Kidney tubule cell (primary cell): ENCODE results near the gene ARHGEF10L.

Source experiments
- DNase-seq: peaks from one replicate; pipeline ENCODE4 v3.0.0-alpha.2; 2018; ENCODE audit warnings: low spot score

The ARHGEF10L gene

GRCh38 chr1:17661546-17662157 lies 122.2 kb downstream of the ARHGEF10L start:
- DNase-seq: peak; percentile 53

DNA sequence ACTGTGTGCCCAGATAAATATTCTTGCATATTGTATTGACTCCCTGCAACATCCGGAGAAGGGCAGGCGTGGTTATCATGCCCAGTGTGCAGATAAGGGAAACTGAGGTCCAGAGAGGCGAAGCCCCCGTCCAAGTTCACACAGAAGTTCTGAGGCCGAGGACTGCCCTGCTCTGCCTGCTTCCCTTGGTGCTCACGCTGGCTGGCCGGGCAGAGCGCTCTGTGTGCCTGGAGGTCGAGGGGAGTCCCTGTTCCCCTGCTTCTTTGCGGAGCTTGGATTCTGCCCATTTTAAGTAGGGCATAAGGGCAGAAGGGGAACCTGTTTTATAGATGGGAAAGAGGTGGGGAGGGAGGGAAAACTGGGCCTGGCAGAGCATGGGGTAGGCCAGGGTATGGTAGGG lies 122.8 kb downstream of the ARHGEF10L start:
- no peak for DNase-seq

DNA sequence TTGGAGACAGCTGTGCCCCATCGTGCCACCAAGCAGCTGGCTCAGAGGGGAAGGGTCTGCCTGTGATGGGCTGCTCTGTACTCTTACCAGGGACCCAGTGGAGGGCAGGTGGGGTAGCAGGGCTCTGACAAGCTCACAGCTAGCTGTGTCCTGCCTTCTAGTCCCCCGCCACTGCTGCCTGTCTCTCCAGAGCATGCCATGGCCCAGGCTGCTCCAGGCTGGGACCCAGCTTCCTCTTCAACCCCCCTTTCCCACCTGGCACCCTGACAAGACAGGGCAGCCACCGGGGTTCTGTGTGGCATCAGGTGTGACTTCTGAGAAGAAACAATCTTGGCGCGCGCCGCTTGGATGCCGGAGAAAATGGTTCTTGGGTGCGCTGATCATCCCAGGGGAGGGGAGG lies 123.3 kb downstream of the ARHGEF10L start:
- DNase-seq: no peak

DNA sequence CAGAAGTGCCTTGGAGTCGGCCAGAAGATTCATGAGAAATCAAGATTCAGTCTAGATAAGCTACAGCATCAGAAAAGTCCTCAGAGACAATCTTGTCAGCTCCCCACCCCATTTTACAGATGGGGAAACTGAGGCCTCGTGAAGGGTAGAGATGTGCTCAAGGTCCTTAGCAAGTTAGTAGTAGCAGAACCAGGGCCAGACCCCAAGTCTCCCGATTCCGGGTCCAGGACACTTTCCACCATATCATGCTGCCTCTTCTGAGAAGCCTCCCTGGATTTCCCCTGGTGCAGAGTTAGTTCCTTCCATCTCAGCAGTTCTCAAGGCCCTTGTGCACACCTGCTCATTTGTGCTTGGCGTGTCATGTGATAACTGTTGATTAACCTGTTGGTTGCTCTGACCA lies 124.1 kb downstream of the ARHGEF10L start:
- no peak for DNase-seq

GRCh38 chr1:17664322-17664721 lies 124.8 kb downstream of the ARHGEF10L start:
- no peak for DNase-seq

DNA sequence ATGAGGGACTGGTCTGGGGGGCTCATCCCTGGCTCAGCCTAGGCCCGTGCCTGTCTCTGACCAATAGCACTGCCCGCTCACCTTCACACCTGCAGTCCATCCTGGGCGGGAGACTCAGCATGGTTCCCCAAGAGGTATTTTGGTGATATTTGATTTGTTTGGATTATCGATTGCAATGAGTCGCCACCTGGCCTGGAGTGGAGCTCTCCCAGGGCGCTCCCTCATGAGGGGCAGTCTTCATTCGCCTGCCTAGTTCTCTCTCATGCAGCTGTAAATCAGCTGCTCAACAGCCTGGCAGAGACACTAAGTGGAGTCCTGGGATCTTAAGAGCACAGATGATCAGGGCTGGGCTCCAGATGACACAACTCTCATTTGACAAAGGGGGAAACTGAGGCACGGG lies 125.6 kb downstream of the ARHGEF10L start:
- DNase-seq: no peak

GRCh38 chr1:17665950-17666720 lies 126.6 kb downstream of the ARHGEF10L start:
- peak; percentile 17 for DNase-seq

GRCh38 chr1:17667641-17668040 lies 128.1 kb downstream of the ARHGEF10L start:
- DNase-seq: no peak

GRCh38 chr1:17668195-17668594 lies 128.7 kb downstream of the ARHGEF10L start:
- DNase-seq: no peak

GRCh38 chr1:17668624-17669175 lies 129.2 kb downstream of the ARHGEF10L start:
- no peak for DNase-seq

- no peak for DNase-seq
These were observed 129.8 kb downstream of the ARHGEF10L start for GRCh38 chr1:17669305-17669704.

- DNase-seq: no peak
These were observed 130.5 kb downstream of the ARHGEF10L start for GRCh38 chr1:17669866-17670451.

DNA sequence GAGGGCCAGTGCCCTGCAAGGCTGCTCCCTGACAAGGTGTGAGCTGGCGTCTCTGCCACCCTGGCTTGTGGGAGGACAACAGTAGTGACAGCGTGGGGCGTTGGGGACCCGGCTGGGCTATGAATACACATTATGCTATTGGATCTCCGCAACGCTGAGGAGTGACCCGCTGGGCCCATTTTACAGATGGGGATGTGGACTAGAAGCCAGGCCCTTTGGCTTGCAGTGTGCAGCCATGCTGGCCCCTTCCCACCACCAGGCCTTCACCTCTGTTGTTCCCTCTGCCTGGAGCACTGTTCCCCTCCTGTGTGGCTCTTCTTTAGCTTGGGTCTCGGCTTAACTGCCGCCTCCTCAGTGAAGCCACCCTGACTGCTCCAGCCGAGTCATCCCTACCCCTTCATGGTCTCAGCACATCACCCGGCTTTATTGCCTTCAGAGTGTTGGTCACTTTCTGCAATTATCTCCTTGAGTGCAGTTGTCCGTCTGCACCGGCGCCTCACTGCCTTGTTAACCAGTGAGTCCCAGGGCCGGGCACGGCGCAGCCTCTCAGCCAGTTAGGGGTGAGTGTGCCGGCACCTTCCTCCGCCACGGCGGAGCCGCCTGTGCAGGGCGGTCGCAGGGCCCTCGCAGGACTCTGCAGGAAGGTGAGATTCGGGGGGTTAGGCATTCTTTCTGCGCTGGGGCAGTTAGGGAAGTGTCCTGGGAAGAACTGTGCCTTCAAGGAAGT lies 131.3 kb downstream of the ARHGEF10L start:
- DNase-seq: no peak

DNA sequence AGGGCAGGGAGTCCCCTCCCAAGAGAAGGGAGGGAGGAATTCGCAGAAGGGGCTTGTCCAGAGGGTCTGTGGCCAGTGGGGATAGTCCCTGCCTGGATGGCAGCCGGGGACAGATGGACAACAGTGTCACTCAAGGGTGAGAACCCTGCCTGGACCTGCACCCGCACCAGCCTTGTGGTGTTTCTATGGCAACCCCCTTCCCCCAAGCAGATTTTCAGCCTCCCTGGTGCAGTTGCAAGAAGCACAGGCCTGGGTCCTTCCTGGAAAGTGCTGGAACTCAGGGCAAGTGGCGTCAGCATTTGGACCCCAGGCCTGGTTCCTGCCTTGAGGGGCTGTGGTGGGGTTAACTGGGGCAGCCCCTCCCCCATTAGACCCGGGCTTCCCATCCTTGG lies 131.8 kb downstream of the ARHGEF10L start:
- DNase-seq: no peak

- peak; percentile 29 for DNase-seq
These were observed 132.2 kb downstream of the ARHGEF10L start for GRCh38 chr1:17671741-17672140.

DNA sequence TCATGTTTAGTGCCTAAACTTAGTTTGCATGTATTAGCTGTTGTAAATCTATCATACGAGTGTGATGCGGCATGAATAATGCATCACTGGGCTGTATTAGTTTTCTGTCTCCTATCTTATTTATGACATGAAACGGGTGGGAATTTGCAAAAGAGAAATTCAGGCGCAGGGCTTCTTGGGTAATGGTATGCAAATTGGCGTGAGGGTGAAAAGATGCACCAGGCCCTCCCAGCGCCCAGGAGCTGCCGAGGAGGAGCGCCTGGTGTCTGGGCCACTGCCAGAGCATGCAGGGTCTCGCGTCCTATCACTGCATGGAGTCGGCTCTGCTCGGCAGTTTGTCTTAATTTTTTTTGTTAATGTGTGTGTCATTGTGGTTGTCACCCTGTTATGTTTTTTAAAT lies 132.7 kb downstream of the ARHGEF10L start:
- DNase-seq: no peak

GRCh38 chr1:17673329-17674072 lies 134.0 kb downstream of the ARHGEF10L start:
- DNase-seq: no peak

- DNase-seq: no peak
These were observed 135.4 kb downstream of the ARHGEF10L start for GRCh38 chr1:17674726-17675500.

- DNase-seq: no peak
These were observed 136.2 kb downstream of the ARHGEF10L start for GRCh38 chr1:17675744-17676143.

DNA sequence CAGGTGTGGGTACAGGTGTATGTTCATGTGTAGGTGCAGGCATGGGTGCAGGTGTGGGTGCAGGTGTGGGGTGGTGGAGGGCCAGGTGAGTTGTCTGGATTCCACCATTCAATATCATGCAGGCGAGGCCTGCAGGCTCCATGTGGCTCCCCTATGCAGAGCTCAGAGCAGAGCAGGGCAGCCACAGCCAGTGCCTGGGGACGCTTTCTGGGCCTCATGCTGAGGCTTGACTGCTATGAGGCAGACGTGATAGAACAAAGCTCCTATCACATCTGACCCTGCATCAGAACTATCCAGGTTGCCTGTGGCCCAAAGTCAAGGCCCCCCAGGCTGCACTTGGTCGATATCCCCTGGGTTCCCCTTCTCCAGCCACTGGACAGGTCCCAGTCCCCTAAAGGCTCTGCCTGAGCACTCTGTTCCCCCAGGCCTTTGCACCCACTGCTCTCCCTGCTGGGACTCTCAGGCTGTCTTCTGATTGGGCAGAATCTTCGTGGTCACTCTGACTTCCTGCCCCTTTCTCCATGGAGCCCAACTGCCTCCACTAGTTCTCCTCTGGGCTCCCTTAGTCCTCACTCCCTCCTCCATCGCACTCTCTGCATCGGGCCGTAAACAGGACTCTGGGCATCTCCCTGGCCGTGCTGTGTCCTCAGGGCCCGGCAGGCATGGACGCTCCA lies 137.0 kb downstream of the ARHGEF10L start:
- DNase-seq: no peak
